K562 (cell line): ENCODE measurements around the gene RHPN2. TPM values are rescaled to one million over a fixed set of nuclear protein-coding genes. Genes with fewer than 3 reads are reported as not detected.
A peak's percentile ranks its signal among the peaks of the same experiment; 100 is the strongest.

ENCODE experiments used
- CREB1 ChIP-seq, 2 experiments: sonication (generic) in 1 of 2; formaldehyde crosslinking in 1 of 2; IDR thresholded peaks; 2 replicates each; pipeline versions ENCODE4 v1.6.1 to v1.8.0; 2012 to 2022; ENCODE audit warnings: inconsistent platforms in 1 of 2, mild to moderate bottlenecking in 1 of 2, missing genetic modification reagents in 1 of 2, moderate library complexity in 1 of 2
- CSDE1 ChIP-seq, 2 experiments: fragments of 450-650 bp; IDR thresholded peaks; 2 replicates each; pipeline ENCODE4 v1.6.1; 2016; ENCODE audit warnings: mild to moderate bottlenecking in 1 of 2
- FOS ChIP-seq: IDR thresholded peaks from 3 replicates; pipeline ENCODE4 v1.6.1; 2011; ENCODE audit not compliant: insufficient read length; ENCODE audit errors: extremely low read depth
- HDAC2 ChIP-seq: fragments of 450-650 bp; IDR thresholded peaks from 2 replicates; pipeline ENCODE4 v1.6.1; 2016; ENCODE audit warnings: mild to moderate bottlenecking
- NFIC ChIP-seq: fragments of 450-650 bp; IDR thresholded peaks from 2 replicates; pipeline ENCODE4 v1.6.1; 2017; ENCODE audit warnings: mild to moderate bottlenecking, inconsistent platforms
- PHF20 ChIP-seq: fragments of 450-650 bp; IDR thresholded peaks from 2 replicates; pipeline ENCODE4 v1.6.1; 2018; ENCODE audit not compliant: partially characterized antibody
- RBM22 ChIP-seq: fragments of 200-400 bp; formaldehyde crosslinking; IDR thresholded peaks from 2 replicates; pipeline ENCODE4 v1.6.1; 2018; ENCODE audit warnings: low read length, low read depth; ENCODE audit not compliant: poor library complexity, severe bottlenecking
- TEAD2 ChIP-seq: fragments of 450-650 bp; IDR thresholded peaks from 2 replicates; pipeline ENCODE4 v1.6.1; 2016; ENCODE audit warnings: missing genetic modification characterization, control low read depth, missing compliant biosample characterization
- YBX1 ChIP-seq: fragments of 450-650 bp; IDR thresholded peaks from 2 replicates; pipeline ENCODE4 v1.7.1; 2016; ENCODE audit warnings: mild to moderate bottlenecking
- ZKSCAN1 ChIP-seq: fragments of 150-350 bp; IDR thresholded peaks from 2 replicates; pipeline ENCODE4 v1.6.1; 2016; ENCODE audit warnings: low read depth, low read length
- ZNF197 ChIP-seq: fragments of 200-800 bp; sonication (Bioruptor generic); IDR thresholded peaks from 2 replicates; pipeline ENCODE4 v1.6.1; 2016; ENCODE audit warnings: low read depth, missing genetic modification characterization, missing compliant biosample characterization
- ZNF408 ChIP-seq: fragments of 250-450 bp; sonication (Bioruptor Pico); IDR thresholded peaks from 2 replicates; pipeline ENCODE4 v1.4.0; 2020; ENCODE audit warnings: low read depth, mild to moderate bottlenecking, moderate library complexity
- polyA plus RNA-seq, 8 experiments: library from polyadenylated mRNA; depleted of rRNA in 4 of 8; stranded (reverse) in 5 of 8; unstranded in 3 of 8; fragments of >200 nt; fragmentation: Nextera tagmentation in 2 of 8; fragmentation: Illumina TruSeq in 1 of 8; extraction: Ambion mirVana in 2 of 8; extraction: Trizol in 1 of 8; gene quantifications; 2 replicates each; pipeline versions ENCODE4 v1.2.1 to v1.2.3, GENCODE V29; 2011 to 2014; ENCODE audit warnings: inconsistent platforms in 1 of 8, missing spikeins in 1 of 8
- total RNA-seq, 7 experiments: library from RNA; depleted of rRNA in 6 of 7; stranded (reverse); fragments of >200 nt in 6 of 7; fragmentation: Illumina TruSeq in 2 of 7; extraction: Trizol in 2 of 7; gene quantifications; 2 replicates each; pipeline versions ENCODE4 v1.2.1 to v1.2.3, GENCODE V29; 2011 to 2021; ENCODE audit warnings: low replicate concordance in 1 of 7
- TF ChIP-seq, protein P1 (sequence below): fragments of 450-650 bp; IDR thresholded peaks from 2 replicates; pipeline ENCODE4 v1.6.1; 2016
- TF ChIP-seq, protein P2 (sequence below): fragments of 250-450 bp; sonication (Bioruptor Pico); IDR thresholded peaks from 2 replicates; pipeline ENCODE4 v1.4.0; 2020
- TF ChIP-seq, protein P3 (sequence below): fragments of 250-450 bp; sonication (Bioruptor Pico); IDR thresholded peaks from 2 replicates; pipeline ENCODE4 v1.4.0; 2020
- TF ChIP-seq, protein P4 (sequence below), 2 experiments: fragments of 450-650 bp; conservative IDR thresholded peaks; 2 replicates each; pipeline ENCODE4 v1.6.1; 2017; ENCODE audit warnings: mild to moderate bottlenecking in 2 of 2, moderate library complexity in 2 of 2
- TF ChIP-seq, protein P5 (sequence below): fragments of 450-650 bp; formaldehyde crosslinking; IDR thresholded peaks from 2 replicates; pipeline ENCODE4 v1.4.0; 2022; ENCODE audit warnings: mild to moderate bottlenecking, moderate library complexity

Gene RHPN2
- total and polyA plus RNA-seq, 9 of the 15 experiments (the other 6 are each of a cell fraction or from before 2014, with no cell fraction given): 0.63 to 9.9 (median 3.2) TPM

DNA sequence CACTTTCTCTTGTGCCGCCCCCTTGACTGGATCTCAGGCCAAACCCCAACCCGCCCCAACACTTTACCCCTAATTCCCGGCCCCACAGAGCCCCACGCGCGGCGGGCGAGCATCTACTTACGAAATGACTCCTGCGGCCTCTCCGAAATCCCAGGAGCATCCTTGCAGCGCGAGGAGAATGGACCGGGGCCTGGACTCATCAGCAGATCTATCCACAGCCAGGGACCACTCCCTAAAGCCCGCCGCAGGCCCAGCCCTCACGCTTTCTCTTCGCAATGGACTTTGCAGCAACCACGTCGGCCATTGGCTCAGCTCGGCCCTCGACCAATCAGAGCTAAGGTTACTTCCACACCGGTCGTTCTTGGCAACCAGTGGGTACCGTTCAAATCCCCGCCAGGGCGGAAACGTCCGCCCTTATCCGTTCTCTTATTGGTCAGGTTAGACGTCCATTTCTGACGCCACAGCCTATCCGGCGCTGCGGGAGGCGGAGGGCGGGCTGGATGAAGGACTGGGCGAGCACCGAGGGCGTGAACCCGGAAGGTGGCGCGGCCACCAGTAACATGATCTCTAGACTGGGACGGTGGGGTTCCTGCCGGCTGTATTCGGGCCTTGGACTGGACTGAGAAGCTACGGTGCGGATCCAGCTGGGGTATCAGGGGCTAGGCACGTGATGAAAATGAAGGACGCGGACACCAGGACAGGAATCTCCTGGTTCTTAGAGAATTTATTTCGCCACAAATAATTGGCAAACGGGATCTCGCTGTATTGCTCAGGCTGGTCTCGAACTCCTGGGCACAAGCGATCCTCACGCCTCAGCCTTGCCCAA, 92.8 kb downstream of the RHPN2 start, which contains the start of the genes CEP89 and FAAP24 (continued):
- TF ChIP-seq ZNF197 (CRISPR knock-in tag) (no peak), RBM22 (peak; percentile 44), CREB1 (IDR thresholded peaks at IDR 0.05) (peak; percentile 64), CREB1 (CRISPR knock-in tag; IDR thresholded peaks at IDR 0.05) (peak; percentile 87), NFIC (no peak), FOS (peak; percentile 95), CSDE1 (IDR thresholded peaks at IDR 0.05) (peak in 1 of 2 experiments; percentile 88; a peak in 2 of 4 replicates), ZKSCAN1 (no peak), TEAD2 (tag) (no peak), YBX1 (no peak), HDAC2 (peak; percentile 14; the same call in 1 of the 2 replicates), PHF20 (peak; percentile 86), ZNF408 (CRISPR knock-in tag) (no peak)
- TF ChIP-seq, protein P1, sequence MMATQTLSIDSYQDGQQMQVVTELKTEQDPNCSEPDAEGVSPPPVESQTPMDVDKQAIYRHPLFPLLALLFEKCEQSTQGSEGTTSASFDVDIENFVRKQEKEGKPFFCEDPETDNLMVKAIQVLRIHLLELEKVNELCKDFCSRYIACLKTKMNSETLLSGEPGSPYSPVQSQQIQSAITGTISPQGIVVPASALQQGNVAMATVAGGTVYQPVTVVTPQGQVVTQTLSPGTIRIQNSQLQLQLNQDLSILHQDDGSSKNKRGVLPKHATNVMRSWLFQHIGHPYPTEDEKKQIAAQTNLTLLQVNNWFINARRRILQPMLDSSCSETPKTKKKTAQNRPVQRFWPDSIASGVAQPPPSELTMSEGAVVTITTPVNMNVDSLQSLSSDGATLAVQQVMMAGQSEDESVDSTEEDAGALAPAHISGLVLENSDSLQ: peak; percentile 99
- TF ChIP-seq, protein P2, sequence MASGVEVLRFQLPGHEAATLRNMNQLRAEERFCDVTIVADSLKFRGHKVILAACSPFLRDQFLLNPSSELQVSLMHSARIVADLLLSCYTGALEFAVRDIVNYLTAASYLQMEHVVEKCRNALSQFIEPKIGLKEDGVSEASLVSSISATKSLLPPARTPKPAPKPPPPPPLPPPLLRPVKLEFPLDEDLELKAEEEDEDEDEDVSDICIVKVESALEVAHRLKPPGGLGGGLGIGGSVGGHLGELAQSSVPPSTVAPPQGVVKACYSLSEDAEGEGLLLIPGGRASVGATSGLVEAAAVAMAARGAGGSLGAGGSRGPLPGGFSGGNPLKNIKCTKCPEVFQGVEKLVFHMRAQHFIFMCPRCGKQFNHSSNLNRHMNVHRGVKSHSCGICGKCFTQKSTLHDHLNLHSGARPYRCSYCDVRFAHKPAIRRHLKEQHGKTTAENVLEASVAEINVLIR: peak; percentile 74; the same call in 1 of the 2 replicates
- TF ChIP-seq, protein P3, sequence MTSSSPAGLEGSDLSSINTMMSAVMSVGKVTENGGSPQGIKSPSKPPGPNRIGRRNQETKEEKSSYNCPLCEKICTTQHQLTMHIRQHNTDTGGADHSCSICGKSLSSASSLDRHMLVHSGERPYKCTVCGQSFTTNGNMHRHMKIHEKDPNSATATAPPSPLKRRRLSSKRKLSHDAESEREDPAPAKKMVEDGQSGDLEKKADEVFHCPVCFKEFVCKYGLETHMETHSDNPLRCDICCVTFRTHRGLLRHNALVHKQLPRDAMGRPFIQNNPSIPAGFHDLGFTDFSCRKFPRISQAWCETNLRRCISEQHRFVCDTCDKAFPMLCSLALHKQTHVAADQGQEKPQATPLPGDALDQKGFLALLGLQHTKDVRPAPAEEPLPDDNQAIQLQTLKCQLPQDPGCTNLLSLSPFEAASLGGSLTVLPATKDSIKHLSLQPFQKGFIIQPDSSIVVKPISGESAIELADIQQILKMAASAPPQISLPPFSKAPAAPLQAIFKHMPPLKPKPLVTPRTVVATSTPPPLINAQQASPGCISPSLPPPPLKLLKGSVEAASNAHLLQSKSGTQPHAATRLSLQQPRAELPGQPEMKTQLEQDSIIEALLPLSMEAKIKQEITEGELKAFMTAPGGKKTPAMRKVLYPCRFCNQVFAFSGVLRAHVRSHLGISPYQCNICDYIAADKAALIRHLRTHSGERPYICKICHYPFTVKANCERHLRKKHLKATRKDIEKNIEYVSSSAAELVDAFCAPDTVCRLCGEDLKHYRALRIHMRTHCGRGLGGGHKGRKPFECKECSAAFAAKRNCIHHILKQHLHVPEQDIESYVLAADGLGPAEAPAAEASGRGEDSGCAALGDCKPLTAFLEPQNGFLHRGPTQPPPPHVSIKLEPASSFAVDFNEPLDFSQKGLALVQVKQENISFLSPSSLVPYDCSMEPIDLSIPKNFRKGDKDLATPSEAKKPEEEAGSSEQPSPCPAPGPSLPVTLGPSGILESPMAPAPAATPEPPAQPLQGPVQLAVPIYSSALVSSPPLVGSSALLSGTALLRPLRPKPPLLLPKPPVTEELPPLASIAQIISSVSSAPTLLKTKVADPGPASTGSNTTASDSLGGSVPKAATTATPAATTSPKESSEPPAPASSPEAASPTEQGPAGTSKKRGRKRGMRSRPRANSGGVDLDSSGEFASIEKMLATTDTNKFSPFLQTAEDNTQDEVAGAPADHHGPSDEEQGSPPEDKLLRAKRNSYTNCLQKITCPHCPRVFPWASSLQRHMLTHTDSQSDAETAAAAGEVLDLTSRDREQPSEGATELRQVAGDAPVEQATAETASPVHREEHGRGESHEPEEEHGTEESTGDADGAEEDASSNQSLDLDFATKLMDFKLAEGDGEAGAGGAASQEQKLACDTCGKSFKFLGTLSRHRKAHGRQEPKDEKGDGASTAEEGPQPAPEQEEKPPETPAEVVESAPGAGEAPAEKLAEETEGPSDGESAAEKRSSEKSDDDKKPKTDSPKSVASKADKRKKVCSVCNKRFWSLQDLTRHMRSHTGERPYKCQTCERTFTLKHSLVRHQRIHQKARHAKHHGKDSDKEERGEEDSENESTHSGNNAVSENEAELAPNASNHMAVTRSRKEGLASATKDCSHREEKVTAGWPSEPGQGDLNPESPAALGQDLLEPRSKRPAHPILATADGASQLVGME (CRISPR knock-in tag): 0 out of 2 replicates have a peak, but pooled peaks have one; percentile 68
- TF ChIP-seq, protein P4, sequence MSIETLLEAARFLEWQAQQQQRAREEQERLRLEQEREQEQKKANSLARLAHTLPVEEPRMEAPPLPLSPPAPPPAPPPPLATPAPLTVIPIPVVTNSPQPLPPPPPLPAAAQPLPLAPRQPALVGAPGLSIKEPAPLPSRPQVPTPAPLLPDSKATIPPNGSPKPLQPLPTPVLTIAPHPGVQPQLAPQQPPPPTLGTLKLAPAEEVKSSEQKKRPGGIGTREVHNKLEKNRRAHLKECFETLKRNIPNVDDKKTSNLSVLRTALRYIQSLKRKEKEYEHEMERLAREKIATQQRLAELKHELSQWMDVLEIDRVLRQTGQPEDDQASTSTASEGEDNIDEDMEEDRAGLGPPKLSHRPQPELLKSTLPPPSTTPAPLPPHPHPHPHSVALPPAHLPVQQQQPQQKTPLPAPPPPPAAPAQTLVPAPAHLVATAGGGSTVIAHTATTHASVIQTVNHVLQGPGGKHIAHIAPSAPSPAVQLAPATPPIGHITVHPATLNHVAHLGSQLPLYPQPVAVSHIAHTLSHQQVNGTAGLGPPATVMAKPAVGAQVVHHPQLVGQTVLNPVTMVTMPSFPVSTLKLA (conservative IDR thresholded peaks at IDR 0.05): peak; percentile 78 to 94
- TF ChIP-seq, protein P5, sequence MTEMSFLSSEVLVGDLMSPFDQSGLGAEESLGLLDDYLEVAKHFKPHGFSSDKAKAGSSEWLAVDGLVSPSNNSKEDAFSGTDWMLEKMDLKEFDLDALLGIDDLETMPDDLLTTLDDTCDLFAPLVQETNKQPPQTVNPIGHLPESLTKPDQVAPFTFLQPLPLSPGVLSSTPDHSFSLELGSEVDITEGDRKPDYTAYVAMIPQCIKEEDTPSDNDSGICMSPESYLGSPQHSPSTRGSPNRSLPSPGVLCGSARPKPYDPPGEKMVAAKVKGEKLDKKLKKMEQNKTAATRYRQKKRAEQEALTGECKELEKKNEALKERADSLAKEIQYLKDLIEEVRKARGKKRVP (CRISPR knock-in tag): no peak
